Uterus (tissue), 2 donors: ENCODE data around the gene ZNF467.

Experiments
- CTCF ChIP-seq, 4 experiments: fragments of 200-600 bp in 2 of 4; fragments of 450-650 bp in 2 of 4; sonication (generic) in 2 of 4; IDR thresholded peaks; one replicate each; pipeline ENCODE4 v1.5.1; 2016 to 2019; ENCODE audit warnings: antibody characterized with exemption in 4 of 4, mild to moderate bottlenecking in 2 of 4, moderate library complexity in 1 of 4
- POLR2A ChIP-seq, 2 donors: fragments of 450-650 bp; IDR thresholded peaks; one replicate each; pipeline ENCODE4 v1.6.1; 2016; ENCODE audit warnings: antibody characterized with exemption in 2 of 2, mild to moderate bottlenecking in 1 of 2, moderate library complexity in 1 of 2

GRCh38 chr7:149762089-149762488 lies 11.3 kb downstream of the ZNF467 start:
- TF ChIP-seq CTCF (IDR thresholded peaks at IDR 0.05), result no peak
- TF ChIP-seq POLR2A (IDR thresholded peaks at IDR 0.05), result no peak
